ENCODE results near the gene CXCL1. TPM values are rescaled to one million over a fixed set of nuclear protein-coding genes. Genes with fewer than 3 reads are reported as not detected.
A peak's percentile ranks its signal among the peaks of the same experiment; 100 is the strongest.

CXCL1 gene
- total RNA-seq, 1 donor = 4.7 TPM

DNA sequence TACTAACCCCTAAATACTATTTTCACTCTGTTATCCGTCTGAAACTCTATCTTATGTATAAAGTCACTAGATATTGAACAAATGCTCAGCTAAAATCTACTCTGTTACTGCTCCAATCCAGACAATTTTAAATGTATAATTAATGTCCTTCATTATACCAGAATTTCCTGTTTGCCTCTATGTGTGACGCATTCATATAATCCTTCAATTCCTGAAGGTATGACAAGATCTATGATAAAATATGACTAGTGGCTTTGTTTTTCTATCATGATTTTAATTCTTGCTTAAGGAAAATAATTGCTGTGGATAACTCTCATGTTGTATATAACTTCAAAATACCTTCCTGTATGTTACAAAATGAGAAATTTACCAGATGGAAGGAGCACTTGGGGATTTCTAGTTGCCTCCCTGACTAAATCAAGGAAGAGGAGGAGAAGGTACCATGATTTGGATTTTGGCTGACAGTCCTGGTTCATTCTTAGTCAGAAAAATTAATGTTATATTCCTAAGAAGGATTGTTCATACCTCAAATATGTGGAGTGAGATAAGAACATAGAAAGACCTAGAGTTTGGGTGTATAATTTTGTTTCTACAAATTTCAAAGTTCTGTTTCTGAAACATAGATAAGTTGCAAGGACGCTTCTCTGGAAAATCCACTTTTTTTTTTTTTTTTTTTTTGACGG lies 27.8 kb upstream of the CXCL1 start:
- no peak overlapping the region for H3K4me2 ChIP-seq (ENCODE audit: insufficient read depth, low read length)
- no peak overlapping the region for H3K4me3 ChIP-seq (ENCODE audit: insufficient read depth, low read length)
- H2AFZ ChIP-seq (ENCODE audit: low read length) = no peak overlapping the region
- no peaks in the 10 kb centered on the region for H3K79me2 ChIP-seq (ENCODE audit: insufficient read depth, low read length)
- no peaks in the 10 kb centered on the region for H4K20me1 ChIP-seq (ENCODE audit: insufficient read depth, low read length)
- H3K27me3 ChIP-seq (ENCODE audit: insufficient read depth, low read length) = no peaks in the 10 kb centered on the region
- no peaks in the 10 kb centered on the region for H3K36me3 ChIP-seq (ENCODE audit: insufficient read depth, low read length)
- H3K27ac ChIP-seq (ENCODE audit: low read depth, low read length) = peak overlapping the region; percentile 3
- H3K9me3 ChIP-seq (ENCODE audit: low read depth, low read length) = no peaks in the 10 kb centered on the region
- DNase-seq (ENCODE audit: insufficient read length, low spot score, missing footprints) = no peak
- H3K4me1 ChIP-seq (ENCODE audit: insufficient read depth, low read length) = peaks cover 31% of the 10 kb centered on the region
- TF ChIP-seq CTCF (IDR thresholded peaks at IDR 0.05; ENCODE audit: extremely low read depth, low read depth, low read length) = no peak

- H2AFZ ChIP-seq (ENCODE audit: low read length) = no peak overlapping the region
- H3K4me1 ChIP-seq (ENCODE audit: insufficient read depth, low read length) = peaks cover 21% of the 10 kb centered on the region
- no peak for TF ChIP-seq CTCF (IDR thresholded peaks at IDR 0.05; ENCODE audit: extremely low read depth, low read depth, low read length)
- H3K36me3 ChIP-seq (ENCODE audit: insufficient read depth, low read length) = no peaks in the 10 kb centered on the region
- no peak overlapping the region for H3K4me2 ChIP-seq (ENCODE audit: insufficient read depth, low read length)
- no peak for DNase-seq (ENCODE audit: insufficient read length, low spot score, missing footprints)
- H3K9me3 ChIP-seq (ENCODE audit: low read depth, low read length) = no peaks in the 10 kb centered on the region
- no peaks in the 10 kb centered on the region for H3K79me2 ChIP-seq (ENCODE audit: insufficient read depth, low read length)
- H4K20me1 ChIP-seq (ENCODE audit: insufficient read depth, low read length) = no peaks in the 10 kb centered on the region
- no peak overlapping the region for H3K4me3 ChIP-seq (ENCODE audit: insufficient read depth, low read length)
- no peak overlapping the region for H3K27ac ChIP-seq (ENCODE audit: low read depth, low read length)
- no peaks in the 10 kb centered on the region for H3K27me3 ChIP-seq (ENCODE audit: insufficient read depth, low read length)
These were observed 26.5 kb upstream of the CXCL1 start for GRCh38 chr4:73842696-73843095.

DNA sequence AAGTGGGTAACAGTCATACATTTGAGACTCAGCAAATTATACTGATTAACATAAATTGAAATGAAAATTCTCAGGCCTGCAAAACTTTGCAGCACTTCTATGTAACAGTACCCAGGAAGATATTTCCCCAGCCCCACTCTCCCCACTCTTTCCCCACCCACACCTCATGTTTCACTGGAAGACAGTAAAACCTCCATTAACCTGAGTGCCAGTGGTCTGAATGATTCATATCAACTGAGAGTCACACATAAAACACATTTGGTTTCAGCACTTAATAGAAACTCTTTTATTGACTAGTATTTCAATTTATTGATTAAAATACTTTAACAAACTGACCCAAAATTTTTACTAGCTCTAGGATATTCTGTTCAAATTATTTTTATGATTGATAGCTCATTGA lies 25.8 kb upstream of the CXCL1 start:
- no peak overlapping the region for H3K27ac ChIP-seq (ENCODE audit: low read depth, low read length)
- H2AFZ ChIP-seq (ENCODE audit: low read length) = no peak overlapping the region
- DNase-seq (ENCODE audit: insufficient read length, low spot score, missing footprints) = no peak
- H3K4me3 ChIP-seq (ENCODE audit: insufficient read depth, low read length) = no peak overlapping the region
- H3K4me2 ChIP-seq (ENCODE audit: insufficient read depth, low read length) = no peak overlapping the region
- H4K20me1 ChIP-seq (ENCODE audit: insufficient read depth, low read length) = no peaks in the 10 kb centered on the region
- no peaks in the 10 kb centered on the region for H3K27me3 ChIP-seq (ENCODE audit: insufficient read depth, low read length)
- H3K9me3 ChIP-seq (ENCODE audit: low read depth, low read length) = no peaks in the 10 kb centered on the region
- peaks cover 20% of the 10 kb centered on the region for H3K4me1 ChIP-seq (ENCODE audit: insufficient read depth, low read length)
- no peaks in the 10 kb centered on the region for H3K79me2 ChIP-seq (ENCODE audit: insufficient read depth, low read length)
- H3K36me3 ChIP-seq (ENCODE audit: insufficient read depth, low read length) = no peaks in the 10 kb centered on the region
- TF ChIP-seq CTCF (IDR thresholded peaks at IDR 0.05; ENCODE audit: extremely low read depth, low read depth, low read length) = no peak

- DNase-seq (ENCODE audit: insufficient read length, low spot score, missing footprints) = peak; percentile 79
- peak overlapping the region; percentile 49 for H3K27ac ChIP-seq (ENCODE audit: low read depth, low read length)
These were observed 24.8 kb upstream of the CXCL1 start for GRCh38 chr4:73844345-73844744.

More at GRCh38 chr4:73844345-73844744, 24.8 kb upstream of the CXCL1 start:
- Histone ChIP-seq H3K27me3 (ENCODE audit: insufficient read depth, low read length) (no peaks in the 10 kb centered on the region), H2AFZ (ENCODE audit: low read length) (no peak overlapping the region), H3K4me1 (ENCODE audit: insufficient read depth, low read length) (peaks cover 20% of the 10 kb centered on the region), H3K4me3 (ENCODE audit: insufficient read depth, low read length) (no peak overlapping the region), H3K4me2 (ENCODE audit: insufficient read depth, low read length) (peak overlapping the region; percentile 29), H3K36me3 (ENCODE audit: insufficient read depth, low read length) (no peaks in the 10 kb centered on the region), H4K20me1 (ENCODE audit: insufficient read depth, low read length) (no peaks in the 10 kb centered on the region), H3K9me3 (ENCODE audit: low read depth, low read length) (no peaks in the 10 kb centered on the region), H3K79me2 (ENCODE audit: insufficient read depth, low read length) (no peaks in the 10 kb centered on the region)
- no peak for TF ChIP-seq CTCF (IDR thresholded peaks at IDR 0.05; ENCODE audit: extremely low read depth, low read depth, low read length)

Measured in osteoblast (primary cell).